ENCODE results near the gene MAGI3. TPM values are rescaled to one million over a fixed set of nuclear protein-coding genes. Genes with fewer than 3 reads are reported as not detected.

The MAGI3 gene
- total and polyA plus RNA-seq, 2 donors (not counting 1 experiment from before 2014, with no cell fraction given): 0.30 to 0.67 TPM

GRCh38 chr1:113394043-113394862 is 3.9 kb downstream of the MAGI3 start:
- H3K4me1 ChIP-seq (ENCODE audit: control insufficient read depth in 2 of 2, insufficient read depth in 2 of 2, low read length in 2 of 2): peaks cover 15% of the 10 kb centered on the region in 2 donors
- Mint-ChIP-seq H3K9me3 (ENCODE audit: insufficient read depth) (no peaks in the 10 kb centered on the region), H3K4me3 (no peak overlapping the region), H3K27me3 (peaks cover 58% of the 10 kb centered on the region), H3K4me1 (peaks cover 16% of the 10 kb centered on the region), H3K27ac (no peak overlapping the region)
- no peak for DNase-seq
- H2AFZ ChIP-seq (ENCODE audit: insufficient read depth, low read depth, low read length, poor library complexity, severe bottlenecking): no peak overlapping the region
- no peak for ATAC-seq (ENCODE audit: low read depth)
- H3K27ac ChIP-seq (ENCODE audit: low read length in 2 of 2): no peak overlapping the region
- H3K4me2 ChIP-seq (replicated peaks; ENCODE audit: low read depth, low read length, poor library complexity, severe bottlenecking): no peak overlapping the region
- H3K9ac ChIP-seq (ENCODE audit: low read length): no peak overlapping the region
- intact Hi-C loops (cut with micrococcal nuclease): loop anchor here (5.0 to 10.0 kb wide), 3 partner anchors 363 to 999 kb away; partner anchors contain the start of genes CTTNBP2NL, PHTF1 and PPM1J
- 100% methylated on average over 1 of the region's 4 CpGs for WGBS (ENCODE audit: insufficient coverage)
- ChIA-PET POLR2A (no interaction called here), CTCF (no interaction called here)
- H4K20me1 ChIP-seq (ENCODE audit: control insufficient read depth, insufficient read depth, low read length, poor library complexity, severe bottlenecking): no peaks in the 10 kb centered on the region
- H3K9me3 ChIP-seq (ENCODE audit: control extremely low read depth in 1 of 3, control insufficient read depth in 2 of 3, insufficient read depth in 1 of 3, low read length in 2 of 3): no peaks in the 10 kb centered on the region
- TF ChIP-seq EZH2 (IDR thresholded peaks at IDR 0.05; ENCODE audit: borderline replicate concordance, insufficient read depth, low read depth, low read length, poor library complexity, severe bottlenecking): no peak
- TF ChIP-seq CTCF (IDR thresholded peaks at IDR 0.05): no peak
- no peaks in the 10 kb centered on the region for H3K79me2 ChIP-seq (ENCODE audit: control insufficient read depth, insufficient read depth, low read length)
- H3K36me3 ChIP-seq (replicated peaks in 1 of 2; ENCODE audit: control extremely low read depth in 1 of 2, control insufficient read depth in 1 of 2, extremely low read depth in 1 of 2, insufficient read depth in 2 of 2, low read length in 1 of 2): no peaks in the 10 kb centered on the region
- H3K27me3 ChIP-seq (replicated peaks in 1 of 4; ENCODE audit: control extremely low read depth in 1 of 4, control insufficient read depth in 3 of 4, insufficient read depth in 4 of 4, low read length in 3 of 4): peaks cover 0 to 50% (median 18%) of the 10 kb centered on the region in 4 experiments
- H3K4me3 ChIP-seq (ENCODE audit: control extremely low read depth in 1 of 5, extremely low read depth in 1 of 5, insufficient read depth in 1 of 5, low read depth in 2 of 5, low read length in 4 of 5): no peak overlapping the region

- no peaks in the 10 kb centered on the region for H3K79me2 ChIP-seq (ENCODE audit: control insufficient read depth, insufficient read depth, low read length)
- WGBS (ENCODE audit: insufficient coverage): no CpG with 5 or more reads among the region's 1 CpG
- no peak overlapping the region for H3K9ac ChIP-seq (ENCODE audit: low read length)
- peaks cover 56% of the 10 kb centered on the region for H3K27me3 Mint-ChIP-seq
- peaks cover 9 to 10% of the 10 kb centered on the region in 2 donors for H3K4me1 ChIP-seq (ENCODE audit: control insufficient read depth in 2 of 2, insufficient read depth in 2 of 2, low read length in 2 of 2)
- H3K27ac ChIP-seq (ENCODE audit: low read length in 2 of 2): no peak overlapping the region
- intact Hi-C loops (cut with micrococcal nuclease): loop anchor here (5.0 to 10.0 kb wide), 3 partner anchors 362 to 1000 kb away; partner anchors contain the start of genes CTTNBP2NL, PHTF1 and PPM1J
- ChIA-PET POLR2A (no interaction called here), CTCF (no interaction called here)
- peaks cover 11% of the 10 kb centered on the region for H3K4me1 Mint-ChIP-seq
- peaks cover 0 to 52% (median 15%) of the 10 kb centered on the region in 4 experiments for H3K27me3 ChIP-seq (replicated peaks in 1 of 4; ENCODE audit: control extremely low read depth in 1 of 4, control insufficient read depth in 3 of 4, insufficient read depth in 4 of 4, low read length in 3 of 4)
- no peaks in the 10 kb centered on the region for H3K36me3 ChIP-seq (replicated peaks in 1 of 2; ENCODE audit: control extremely low read depth in 1 of 2, control insufficient read depth in 1 of 2, extremely low read depth in 1 of 2, insufficient read depth in 2 of 2, low read length in 1 of 2)
- no peaks in the 10 kb centered on the region for H3K9me3 ChIP-seq (ENCODE audit: control extremely low read depth in 1 of 3, control insufficient read depth in 2 of 3, insufficient read depth in 1 of 3, low read length in 2 of 3)
- no peak overlapping the region for H3K4me3 ChIP-seq (ENCODE audit: control extremely low read depth in 1 of 5, extremely low read depth in 1 of 5, insufficient read depth in 1 of 5, low read depth in 2 of 5, low read length in 4 of 5)
- no peak overlapping the region for H2AFZ ChIP-seq (ENCODE audit: insufficient read depth, low read depth, low read length, poor library complexity, severe bottlenecking)
- H4K20me1 ChIP-seq (ENCODE audit: control insufficient read depth, insufficient read depth, low read length, poor library complexity, severe bottlenecking): no peaks in the 10 kb centered on the region
- DNase-seq (no peak), ATAC-seq (ENCODE audit: low read depth) (no peak)
- H3K4me3 Mint-ChIP-seq: no peak overlapping the region
- TF ChIP-seq EZH2 (IDR thresholded peaks at IDR 0.05; ENCODE audit: borderline replicate concordance, insufficient read depth, low read depth, low read length, poor library complexity, severe bottlenecking) (no peak), CTCF (IDR thresholded peaks at IDR 0.05) (no peak)
- H3K4me2 ChIP-seq (replicated peaks; ENCODE audit: low read depth, low read length, poor library complexity, severe bottlenecking): no peak overlapping the region
- no peak overlapping the region for H3K27ac Mint-ChIP-seq
- no peaks in the 10 kb centered on the region for H3K9me3 Mint-ChIP-seq (ENCODE audit: insufficient read depth)
These were observed 4.5 kb downstream of the MAGI3 start for GRCh38 chr1:113394863-113395259.

All from B cell (primary cell).